Progenitor cell of endocrine pancreas (in vitro differentiated cells): Measurements from ENCODE around the gene GRIA4. TPM values are rescaled to one million over a fixed set of nuclear protein-coding genes. Genes with fewer than 3 reads are reported as not detected.

Experiments
- DNase-seq: peaks from one replicate; pipeline ENCODE4 v3.0.0; 2021; ENCODE audit warnings: low spot score; ENCODE audit not compliant: unreplicated experiment
- H3K27ac Mint-ChIP-seq: 2 replicates; pipeline ENCODE4 v1.8.0; 2021; ENCODE audit warnings: mild to moderate bottlenecking, moderate library complexity, mixed read lengths
- H3K27me3 Mint-ChIP-seq: 2 replicates; pipeline ENCODE4 v1.8.0; 2021; ENCODE audit warnings: mixed read lengths
- H3K36me3 Mint-ChIP-seq: 2 replicates; pipeline ENCODE4 v1.8.0; 2022; ENCODE audit warnings: mixed read lengths; ENCODE audit not compliant: insufficient read depth
- H3K4me1 Mint-ChIP-seq: 2 replicates; pipeline ENCODE4 v1.8.0; 2021; ENCODE audit warnings: low read depth, mixed read lengths
- H3K4me3 Mint-ChIP-seq: 2 replicates; pipeline ENCODE4 v1.8.0; 2021; ENCODE audit warnings: low read depth, mild to moderate bottlenecking, moderate library complexity, mixed read lengths
- H3K9me3 Mint-ChIP-seq: 2 replicates; pipeline ENCODE4 v1.8.0; 2021; ENCODE audit warnings: low read depth, mixed read lengths
- total RNA-seq: library from RNA; stranded (reverse); gene quantifications from 2 replicates; pipeline ENCODE4 v1.2.1, GENCODE V29; 2021
- TF ChIP-seq, protein P1 (sequence below): fragments of 200-600 bp; sonication (generic); IDR thresholded peaks from one replicate; pipeline ENCODE4 v1.5.0; 2021; ENCODE audit warnings: antibody characterized with exemption, mild to moderate bottlenecking; ENCODE audit not compliant: unreplicated experiment

Gene GRIA4
- total RNA-seq, 1 donor from 2014 or later, result 1.3 TPM

DNA sequence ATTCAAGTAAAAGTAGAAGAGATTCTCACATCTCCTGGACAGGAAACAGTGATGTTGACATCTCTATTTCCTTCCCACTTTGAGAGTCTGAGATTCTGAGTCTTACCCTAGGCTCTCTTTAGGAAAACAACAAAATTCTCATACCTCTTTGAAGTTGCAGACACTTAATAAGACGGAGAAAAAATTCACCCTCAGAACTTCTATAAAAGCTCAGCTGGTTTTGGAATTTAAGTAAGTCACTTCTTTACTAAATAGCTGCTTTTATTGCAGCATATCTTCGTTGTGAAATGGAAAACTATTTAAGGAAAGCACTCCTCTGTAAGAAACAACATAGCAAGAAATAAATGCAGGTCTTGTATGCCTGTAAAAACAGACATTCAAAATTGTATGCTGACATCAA, 333.0 kb downstream of the GRIA4 start:
- no peak overlapping the region for H3K27ac Mint-ChIP-seq
- no peaks in the 10 kb centered on the region for H3K9me3 Mint-ChIP-seq
- no peaks in the 10 kb centered on the region for H3K4me1 Mint-ChIP-seq
- no peaks in the 10 kb centered on the region for H3K27me3 Mint-ChIP-seq
- TF ChIP-seq, protein P1, sequence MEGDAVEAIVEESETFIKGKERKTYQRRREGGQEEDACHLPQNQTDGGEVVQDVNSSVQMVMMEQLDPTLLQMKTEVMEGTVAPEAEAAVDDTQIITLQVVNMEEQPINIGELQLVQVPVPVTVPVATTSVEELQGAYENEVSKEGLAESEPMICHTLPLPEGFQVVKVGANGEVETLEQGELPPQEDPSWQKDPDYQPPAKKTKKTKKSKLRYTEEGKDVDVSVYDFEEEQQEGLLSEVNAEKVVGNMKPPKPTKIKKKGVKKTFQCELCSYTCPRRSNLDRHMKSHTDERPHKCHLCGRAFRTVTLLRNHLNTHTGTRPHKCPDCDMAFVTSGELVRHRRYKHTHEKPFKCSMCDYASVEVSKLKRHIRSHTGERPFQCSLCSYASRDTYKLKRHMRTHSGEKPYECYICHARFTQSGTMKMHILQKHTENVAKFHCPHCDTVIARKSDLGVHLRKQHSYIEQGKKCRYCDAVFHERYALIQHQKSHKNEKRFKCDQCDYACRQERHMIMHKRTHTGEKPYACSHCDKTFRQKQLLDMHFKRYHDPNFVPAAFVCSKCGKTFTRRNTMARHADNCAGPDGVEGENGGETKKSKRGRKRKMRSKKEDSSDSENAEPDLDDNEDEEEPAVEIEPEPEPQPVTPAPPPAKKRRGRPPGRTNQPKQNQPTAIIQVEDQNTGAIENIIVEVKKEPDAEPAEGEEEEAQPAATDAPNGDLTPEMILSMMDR, result no peak
- H3K36me3 Mint-ChIP-seq, result no peaks in the 10 kb centered on the region
- DNase-seq, result no peak
- H3K4me3 Mint-ChIP-seq, result no peak overlapping the region

DNA sequence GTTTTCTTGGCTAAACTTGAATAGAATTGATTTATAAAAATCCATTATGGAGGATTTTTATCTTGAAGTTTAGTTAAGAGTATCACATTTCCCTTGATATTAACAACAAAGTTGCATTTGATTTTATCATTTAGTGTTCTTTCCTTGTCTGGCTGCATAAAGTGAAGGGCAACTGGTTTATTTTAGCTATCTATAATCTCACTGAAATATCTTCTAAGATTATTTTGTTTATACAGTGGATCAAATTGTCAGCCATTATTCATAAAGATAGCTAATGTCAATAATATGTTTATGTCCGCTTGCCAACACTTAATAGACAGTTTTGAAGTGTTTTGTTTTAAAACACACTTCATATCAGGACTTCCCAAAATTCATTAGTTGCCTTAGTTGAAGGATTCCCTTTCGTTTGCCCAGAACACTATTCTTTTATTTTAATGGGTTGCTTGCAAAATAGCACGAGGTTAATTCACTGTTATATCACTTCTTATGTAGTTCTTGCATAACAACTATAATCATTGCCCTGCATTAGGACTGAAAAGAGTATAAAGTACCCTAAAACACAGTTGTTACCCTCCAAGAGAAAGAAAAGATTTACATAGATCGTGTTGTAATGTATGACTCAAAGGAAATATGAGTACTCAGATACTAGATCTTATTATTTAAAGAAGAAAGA, 339.2 kb downstream of the GRIA4 start:
- Mint-ChIP-seq H3K9me3 (no peaks in the 10 kb centered on the region), H3K4me1 (peaks cover 4% of the 10 kb centered on the region), H3K4me3 (no peak overlapping the region), H3K36me3 (no peaks in the 10 kb centered on the region), H3K27me3 (no peaks in the 10 kb centered on the region), H3K27ac (no peak overlapping the region)
- TF ChIP-seq, protein P1, result no peak
- DNase-seq, result no peak

DNA sequence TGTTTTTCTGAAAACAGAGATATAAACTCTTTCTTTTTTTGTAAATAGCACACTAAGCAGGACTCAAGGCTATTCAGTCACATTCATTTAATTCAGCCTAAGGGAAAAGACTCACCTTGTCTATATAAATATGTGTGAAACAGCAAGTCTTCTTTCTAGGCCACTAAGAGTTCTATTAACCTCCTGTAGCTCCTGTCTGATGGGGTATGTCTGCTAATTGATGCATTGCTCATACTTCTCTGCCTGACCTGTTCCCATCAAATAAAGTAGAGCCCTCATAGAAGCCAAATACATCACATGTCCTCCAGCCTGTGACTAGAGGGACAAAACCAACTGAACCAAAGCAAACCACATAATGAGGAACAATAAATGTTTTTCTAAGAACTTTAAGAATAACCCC, 344.0 kb downstream of the GRIA4 start:
- Mint-ChIP-seq H3K9me3 (peaks cover 10% of the 10 kb centered on the region), H3K36me3 (no peaks in the 10 kb centered on the region), H3K27me3 (no peaks in the 10 kb centered on the region), H3K4me1 (peaks cover 4% of the 10 kb centered on the region), H3K4me3 (no peak overlapping the region), H3K27ac (no peak overlapping the region)
- TF ChIP-seq, protein P1, result no peak
- DNase-seq, result no peak

DNA sequence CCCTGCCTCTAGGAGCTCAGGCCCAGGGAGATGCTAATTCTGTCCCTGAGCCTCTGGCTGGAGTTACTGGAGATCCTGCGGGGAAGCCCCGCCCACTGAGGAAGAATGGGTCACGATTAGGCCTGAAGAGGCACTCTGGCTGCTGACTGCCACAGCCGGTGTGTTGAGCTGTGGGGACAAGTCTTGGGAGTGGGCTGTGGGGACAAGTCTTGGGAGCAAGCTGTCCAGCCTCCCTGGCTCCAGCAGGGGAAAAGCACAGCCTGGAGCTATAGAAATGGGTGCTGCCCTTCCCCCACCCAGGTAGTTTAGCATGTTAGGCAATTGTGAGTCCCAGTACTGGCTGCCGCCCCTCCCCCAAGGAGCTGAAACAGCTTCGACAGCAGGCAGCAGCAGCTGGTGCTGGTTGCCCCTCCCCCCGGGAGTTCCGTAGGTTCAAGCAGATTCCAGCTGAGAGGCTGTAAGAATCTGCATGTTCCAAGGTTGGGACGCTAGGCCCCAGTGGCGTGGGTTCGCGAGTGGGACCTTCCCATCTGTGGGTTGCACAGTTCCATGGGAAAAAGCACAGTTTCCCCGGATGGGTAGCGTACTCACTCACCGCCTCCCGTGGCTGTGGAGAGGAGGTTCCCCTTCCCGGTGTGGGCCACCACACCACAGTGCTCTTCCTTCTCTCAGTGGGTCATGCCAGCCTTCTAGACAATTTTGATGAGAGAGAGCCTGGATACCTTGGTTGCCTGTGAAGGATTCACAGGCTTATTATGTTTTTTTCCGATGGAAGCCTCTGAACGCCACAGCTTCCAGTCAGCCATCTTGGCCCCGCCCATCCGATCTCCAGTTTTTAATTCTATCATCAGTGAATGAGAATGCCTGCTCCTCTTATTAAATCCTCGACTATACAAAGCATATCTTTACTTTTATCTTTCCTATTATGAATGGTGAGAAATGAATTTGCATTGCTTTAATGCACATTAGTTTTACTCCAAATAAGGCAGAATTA, 350.7 kb downstream of the GRIA4 start:
- no peaks in the 10 kb centered on the region for H3K36me3 Mint-ChIP-seq
- H3K9me3 Mint-ChIP-seq, result peaks cover 11% of the 10 kb centered on the region
- H3K27me3 Mint-ChIP-seq, result no peaks in the 10 kb centered on the region
- no peaks in the 10 kb centered on the region for H3K4me1 Mint-ChIP-seq
- no peak overlapping the region for H3K4me3 Mint-ChIP-seq
- no peak overlapping the region for H3K27ac Mint-ChIP-seq
- DNase-seq, result no peak
- TF ChIP-seq, protein P1, result no peak

DNA sequence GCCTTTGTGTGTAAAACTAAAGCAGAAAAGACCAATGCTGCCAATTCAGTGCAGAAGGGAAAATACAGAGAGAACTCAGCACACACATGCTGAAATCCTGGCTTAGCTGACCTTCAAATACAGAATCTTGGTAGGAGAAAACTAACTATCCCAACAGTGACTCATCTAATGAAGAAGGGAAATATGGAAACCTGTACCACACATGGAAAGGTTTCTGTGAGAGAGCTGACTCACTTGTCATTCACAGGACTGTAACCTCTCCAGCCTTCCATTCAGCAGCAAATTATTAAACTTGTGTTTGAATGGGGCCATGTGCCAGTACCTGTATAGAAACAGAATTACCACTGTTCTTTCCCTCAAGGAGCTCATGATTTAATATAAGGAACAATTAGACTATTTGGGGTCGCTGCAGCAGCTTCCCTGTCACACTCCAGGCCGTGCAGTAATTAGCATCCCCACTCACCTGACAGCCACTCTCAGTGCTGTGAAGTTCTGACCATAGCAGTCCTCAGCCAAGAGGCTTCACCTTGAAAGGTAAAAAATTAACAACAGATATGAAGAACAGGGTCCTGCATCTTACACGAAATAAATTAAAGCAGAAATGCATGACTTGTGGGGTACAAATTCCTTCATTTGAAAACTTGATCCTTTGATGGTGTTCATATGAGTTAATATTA, 358.3 kb downstream of the GRIA4 start:
- Mint-ChIP-seq H3K27ac (no peak overlapping the region), H3K4me3 (no peak overlapping the region), H3K9me3 (no peaks in the 10 kb centered on the region), H3K36me3 (no peaks in the 10 kb centered on the region), H3K27me3 (no peaks in the 10 kb centered on the region), H3K4me1 (no peaks in the 10 kb centered on the region)
- TF ChIP-seq, protein P1, result no peak
- no peak for DNase-seq
